ENCODE data around the gene COMMD1.

DNA sequence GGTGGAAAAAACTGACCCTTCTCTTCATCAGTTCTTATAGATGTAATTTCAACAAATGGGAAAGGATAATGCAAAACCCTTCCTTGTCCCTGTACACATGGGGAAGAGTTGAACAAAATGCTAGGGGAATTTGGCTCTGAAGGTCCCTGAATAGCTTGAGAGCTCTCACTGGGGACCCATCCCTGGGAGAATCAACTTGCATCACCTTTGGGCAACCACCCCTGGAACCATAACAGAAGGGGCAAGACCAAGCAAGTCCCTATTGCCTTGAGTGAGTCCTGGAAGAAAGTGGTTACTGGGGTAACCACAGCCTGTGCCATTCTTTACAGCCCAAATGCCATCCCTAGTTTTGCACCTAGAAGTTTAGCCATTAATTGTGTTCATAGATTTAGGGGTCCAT lies 238.2 kb downstream of the COMMD1 start:
- TF ChIP-seq, protein P1, sequence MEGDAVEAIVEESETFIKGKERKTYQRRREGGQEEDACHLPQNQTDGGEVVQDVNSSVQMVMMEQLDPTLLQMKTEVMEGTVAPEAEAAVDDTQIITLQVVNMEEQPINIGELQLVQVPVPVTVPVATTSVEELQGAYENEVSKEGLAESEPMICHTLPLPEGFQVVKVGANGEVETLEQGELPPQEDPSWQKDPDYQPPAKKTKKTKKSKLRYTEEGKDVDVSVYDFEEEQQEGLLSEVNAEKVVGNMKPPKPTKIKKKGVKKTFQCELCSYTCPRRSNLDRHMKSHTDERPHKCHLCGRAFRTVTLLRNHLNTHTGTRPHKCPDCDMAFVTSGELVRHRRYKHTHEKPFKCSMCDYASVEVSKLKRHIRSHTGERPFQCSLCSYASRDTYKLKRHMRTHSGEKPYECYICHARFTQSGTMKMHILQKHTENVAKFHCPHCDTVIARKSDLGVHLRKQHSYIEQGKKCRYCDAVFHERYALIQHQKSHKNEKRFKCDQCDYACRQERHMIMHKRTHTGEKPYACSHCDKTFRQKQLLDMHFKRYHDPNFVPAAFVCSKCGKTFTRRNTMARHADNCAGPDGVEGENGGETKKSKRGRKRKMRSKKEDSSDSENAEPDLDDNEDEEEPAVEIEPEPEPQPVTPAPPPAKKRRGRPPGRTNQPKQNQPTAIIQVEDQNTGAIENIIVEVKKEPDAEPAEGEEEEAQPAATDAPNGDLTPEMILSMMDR (IDR thresholded peaks at IDR 0.05; ENCODE audit: low read length): no peak
- no peak for TF ChIP-seq EZH2phosphoT487 (IDR thresholded peaks at IDR 0.05; ENCODE audit: low read length)
